Stimulated activated CD4-positive, alpha-beta T cell treated with anti-CD3 and anti-CD28 coated beads, Interleukin-1b, Interleukin-23, amount 100 ng/mL, for 24 hours (primary cell): ENCODE data around the gene NMT1.

Source experiments
- DNase-seq, 4 experiments: peaks; one replicate each; pipeline ENCODE4 v3.0.0-alpha.2; 2020; ENCODE audit warnings: low read depth in 4 of 4, low spot score in 1 of 4

Gene NMT1

DNA sequence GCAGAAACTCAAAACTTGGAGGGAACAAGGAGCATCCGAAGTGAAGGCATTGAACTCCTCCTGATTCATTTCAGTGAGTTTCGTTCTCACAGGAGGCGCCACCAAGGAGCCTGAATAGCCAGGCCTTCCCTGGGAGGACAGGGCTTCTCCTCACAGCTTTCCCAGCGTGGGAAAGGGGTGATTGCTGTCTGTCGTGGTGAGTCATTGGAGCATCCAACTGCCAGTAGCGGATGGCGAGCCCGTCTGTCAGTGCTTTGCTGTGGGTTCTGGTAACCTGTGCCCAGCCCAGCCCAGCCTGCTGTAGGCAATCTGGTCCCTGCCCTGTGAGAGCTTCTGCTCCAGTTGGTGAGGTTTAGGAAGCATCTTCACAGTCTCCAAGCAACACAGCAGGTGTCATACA is 42.9 kb downstream of the NMT1 start:
- DNase-seq, result no peak

DNA sequence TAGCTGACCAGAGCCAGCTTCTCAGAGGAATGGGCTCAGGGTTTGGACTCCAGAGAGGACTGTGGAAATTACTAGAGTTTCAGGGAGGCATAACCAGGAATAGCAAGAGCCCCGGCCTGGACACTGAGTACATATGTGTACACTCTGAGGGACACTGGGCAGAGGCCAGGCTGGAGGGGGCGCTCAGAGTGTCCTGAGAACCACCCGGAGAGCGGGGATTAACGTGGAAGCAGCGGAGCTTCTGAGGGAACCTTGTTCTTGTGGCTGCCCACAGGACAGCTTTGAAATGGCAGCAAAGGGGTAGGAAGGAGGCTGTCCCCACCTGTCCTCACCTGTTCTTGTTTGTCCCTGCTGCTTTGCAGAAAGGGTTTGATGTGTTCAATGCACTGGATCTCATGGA is 43.4 kb downstream of the NMT1 start:
- DNase-seq, result no peak

DNA sequence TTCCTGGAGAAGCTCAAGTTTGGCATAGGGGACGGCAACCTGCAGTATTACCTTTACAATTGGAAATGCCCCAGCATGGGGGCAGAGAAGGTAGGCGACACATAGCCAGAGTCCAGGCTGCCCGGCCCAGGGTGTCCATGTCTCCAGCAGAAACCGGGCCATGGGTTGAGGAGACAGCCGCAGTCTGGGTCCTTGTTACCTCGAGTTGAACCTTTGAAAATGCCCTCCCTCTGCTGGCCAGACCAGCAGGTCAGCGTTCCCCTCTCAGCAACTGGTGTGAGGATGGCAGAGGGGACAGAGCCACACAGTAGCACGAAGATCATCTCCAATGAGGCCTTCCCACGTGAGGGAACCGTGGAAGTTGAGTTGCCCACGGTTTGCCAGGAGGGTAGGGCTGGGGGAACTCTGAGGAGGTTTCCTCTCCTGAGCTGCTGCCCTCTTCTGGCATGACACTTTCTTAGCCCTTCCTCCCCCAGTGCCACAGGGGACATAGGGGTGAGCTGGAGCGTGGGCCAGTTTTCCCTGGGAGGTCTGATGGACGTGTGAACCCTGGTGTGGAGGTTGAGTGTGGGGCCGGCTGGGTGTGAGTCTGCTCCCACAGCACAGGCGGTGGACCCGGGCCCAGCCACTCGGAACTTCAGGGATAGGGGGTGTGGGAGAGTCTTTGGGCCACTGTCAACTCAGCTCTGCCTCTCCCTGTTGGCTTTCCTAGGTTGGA is 43.9 kb downstream of the NMT1 start:
- no peak for DNase-seq

DNA sequence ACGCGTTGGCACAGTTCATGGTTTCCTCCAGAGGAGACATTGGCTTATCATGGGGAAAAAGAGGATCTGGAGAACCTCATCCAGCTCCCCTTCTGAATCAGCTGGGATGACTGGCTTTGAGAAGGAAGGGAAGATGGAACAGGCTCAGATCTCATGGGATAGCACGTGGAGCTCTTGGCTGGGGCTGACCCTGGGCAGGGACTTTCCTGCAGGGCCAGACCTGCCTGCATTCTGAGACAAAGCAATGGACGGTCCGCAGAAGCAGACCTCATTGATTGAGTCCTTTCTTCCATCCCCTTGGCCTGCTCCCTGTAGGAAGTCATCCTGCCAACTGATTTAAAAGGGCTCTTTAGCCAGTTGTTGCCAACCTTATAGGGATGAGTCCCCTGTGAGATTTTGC is 45.0 kb downstream of the NMT1 start:
- DNase-seq, result no peak

DNA sequence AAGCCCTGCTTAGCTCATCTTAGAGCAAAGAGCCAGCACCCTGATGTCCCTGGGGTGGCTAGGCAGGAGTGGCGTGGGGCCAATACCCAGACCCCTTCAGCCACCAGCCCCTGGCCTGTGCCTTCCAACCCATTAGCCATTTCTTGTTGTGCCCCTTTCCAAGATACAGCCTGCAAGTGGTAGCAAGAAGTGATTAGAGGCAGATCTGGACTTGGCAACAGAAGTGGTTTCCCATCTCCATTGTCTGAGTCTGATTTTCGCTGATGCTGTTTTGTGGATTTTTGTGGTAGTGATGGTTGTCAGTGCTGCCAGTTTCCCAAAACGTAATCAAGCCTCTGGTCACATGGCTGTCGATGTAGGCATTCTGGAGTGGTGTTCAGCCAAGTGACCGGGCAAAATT is 45.5 kb downstream of the NMT1 start:
- no peak for DNase-seq

DNA sequence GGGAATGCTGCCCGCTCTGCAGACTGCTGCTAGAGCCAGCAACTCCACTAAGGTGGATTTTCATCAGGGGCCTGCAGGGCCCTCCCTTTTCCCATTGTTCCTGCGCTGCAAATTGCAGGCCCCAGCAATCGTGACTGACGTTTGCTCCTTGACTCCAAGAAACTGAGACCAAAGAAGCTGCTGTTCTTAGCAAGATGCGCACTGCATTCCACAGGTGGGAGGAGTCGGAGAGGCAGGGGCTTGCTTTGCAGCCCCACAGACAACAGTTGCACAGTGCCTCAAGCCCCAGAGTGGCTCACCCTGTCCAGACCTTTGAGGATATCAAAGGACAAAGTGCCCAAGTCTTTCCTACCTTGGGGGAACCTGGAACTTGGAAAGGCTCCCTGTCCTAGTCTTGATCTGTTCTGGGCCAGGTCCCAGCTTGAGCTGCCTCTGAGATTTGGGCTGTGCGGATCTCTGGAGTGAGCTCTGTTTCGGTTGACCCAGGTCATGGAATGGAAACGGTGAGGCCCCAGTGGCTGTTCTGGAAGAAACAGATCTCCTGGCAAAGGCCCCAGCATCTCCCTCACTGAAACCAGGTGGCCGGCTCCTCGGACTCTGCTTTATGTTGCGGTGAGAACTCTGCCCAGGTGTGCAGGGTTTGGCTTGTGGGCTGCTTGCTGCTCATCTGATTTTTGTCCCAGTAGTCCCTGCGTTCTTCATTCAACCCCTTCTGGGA is 46.3 kb downstream of the NMT1 start:
- no peak for DNase-seq

DNA sequence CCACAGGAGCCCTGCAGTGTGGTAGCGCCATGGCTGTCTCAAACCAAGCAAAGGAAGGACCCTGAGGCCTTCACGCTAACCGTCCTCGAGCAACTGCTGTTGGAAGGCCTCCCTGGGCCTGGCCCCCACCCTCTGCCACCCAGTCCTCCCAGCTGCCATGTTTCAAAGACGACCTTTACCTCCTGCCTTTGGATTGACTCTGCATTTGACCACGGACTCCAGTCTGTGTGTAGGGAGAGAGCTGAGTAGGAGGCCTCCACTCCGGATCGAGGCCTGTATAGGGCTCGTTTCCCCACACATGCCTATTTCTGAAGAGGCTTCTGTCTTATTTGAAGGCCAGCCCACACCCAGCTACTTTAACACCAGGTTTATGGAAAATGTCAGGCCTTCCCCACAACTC is 46.9 kb downstream of the NMT1 start:
- DNase-seq, result no peak

DNA sequence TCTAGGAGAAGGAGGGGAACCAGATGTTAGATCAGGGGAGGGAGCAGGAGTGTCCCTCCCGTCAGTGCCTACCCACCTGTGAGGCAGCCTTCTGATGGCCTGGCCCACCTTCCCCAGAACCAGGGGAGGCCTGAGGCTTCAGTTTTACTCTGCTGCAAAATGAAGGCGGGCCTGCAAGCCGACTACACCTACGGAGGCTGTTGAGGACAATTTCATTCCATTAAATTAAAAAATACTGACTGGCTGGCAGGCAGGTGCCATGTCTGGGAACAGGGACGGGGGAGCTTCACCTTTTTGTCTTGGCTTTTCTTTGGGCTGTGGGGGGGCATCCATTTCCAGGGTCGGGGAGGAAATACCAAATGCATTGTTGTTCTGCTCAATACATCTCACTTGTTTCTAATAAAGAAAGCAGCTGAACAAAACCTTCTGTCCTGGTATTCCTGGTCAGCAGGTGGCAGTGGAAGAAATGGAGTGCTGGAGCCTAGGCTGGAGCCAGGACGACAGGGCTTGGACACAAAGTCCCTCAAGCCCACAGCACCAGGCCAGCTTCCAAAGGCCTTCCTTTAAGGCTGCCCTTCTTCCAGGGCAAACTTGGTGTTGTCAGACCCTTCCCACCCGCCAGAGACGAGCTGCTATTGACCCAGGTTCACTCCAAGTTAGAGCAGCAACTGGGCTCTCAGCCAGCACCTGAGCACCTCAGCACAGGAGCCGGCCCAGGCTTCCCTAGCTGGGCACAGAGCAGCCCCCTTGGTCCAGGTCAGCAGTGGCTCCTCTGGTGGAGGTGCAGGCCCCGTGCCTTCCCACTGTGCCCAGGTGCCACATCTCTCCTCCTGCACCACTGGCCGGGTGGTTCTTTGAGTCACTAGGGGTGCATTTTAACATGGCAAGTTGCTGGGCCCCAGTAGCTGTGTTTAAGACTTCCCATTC is 47.7 kb downstream of the NMT1 start:
- no peak for DNase-seq

DNA sequence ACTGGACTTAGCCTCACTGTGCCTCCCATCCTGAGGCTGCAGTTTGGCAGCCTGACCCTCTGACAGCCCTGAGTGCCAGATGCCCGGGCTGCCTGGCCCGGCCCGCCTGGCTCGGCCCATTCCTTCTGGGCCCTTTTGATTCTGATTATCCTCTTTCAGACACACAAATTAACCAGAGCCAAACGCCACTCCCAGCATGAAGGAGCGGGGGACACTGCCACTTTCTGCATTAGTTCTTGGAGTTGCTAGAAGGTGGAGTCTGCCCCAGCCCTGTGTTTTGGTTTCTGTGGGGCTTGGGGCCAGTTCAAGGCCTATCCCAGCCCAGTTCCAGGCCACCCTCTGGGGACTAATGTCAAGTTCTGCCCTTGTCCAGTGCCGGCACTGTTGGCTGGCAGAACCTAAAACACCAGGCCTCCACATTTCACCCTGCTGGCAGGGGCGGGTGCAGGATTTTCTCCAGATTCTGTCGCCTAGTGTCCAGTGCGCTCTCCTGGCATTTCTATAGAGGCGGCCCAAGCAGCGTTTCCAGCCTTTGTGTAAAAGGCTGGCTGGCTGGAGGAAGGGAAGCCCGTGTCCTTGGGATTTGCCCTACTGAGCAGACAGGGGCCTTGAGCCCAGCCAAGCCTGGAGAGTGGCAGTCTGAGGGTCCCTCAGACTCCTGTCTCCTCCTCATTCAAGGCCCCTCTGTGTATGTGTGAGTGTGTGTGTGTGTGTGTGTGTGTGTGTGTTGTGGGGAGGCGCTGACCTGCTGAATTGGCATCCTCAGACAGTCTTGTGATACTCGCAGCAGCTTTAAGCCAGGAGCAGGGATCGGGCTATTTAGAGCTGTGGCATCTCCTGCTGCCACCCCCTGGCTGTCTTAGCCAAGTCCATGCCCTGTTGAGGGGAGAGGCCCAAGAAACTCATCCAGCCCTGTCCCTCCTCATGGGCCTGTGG is 49.8 kb downstream of the NMT1 start:
- no peak for DNase-seq

DNA sequence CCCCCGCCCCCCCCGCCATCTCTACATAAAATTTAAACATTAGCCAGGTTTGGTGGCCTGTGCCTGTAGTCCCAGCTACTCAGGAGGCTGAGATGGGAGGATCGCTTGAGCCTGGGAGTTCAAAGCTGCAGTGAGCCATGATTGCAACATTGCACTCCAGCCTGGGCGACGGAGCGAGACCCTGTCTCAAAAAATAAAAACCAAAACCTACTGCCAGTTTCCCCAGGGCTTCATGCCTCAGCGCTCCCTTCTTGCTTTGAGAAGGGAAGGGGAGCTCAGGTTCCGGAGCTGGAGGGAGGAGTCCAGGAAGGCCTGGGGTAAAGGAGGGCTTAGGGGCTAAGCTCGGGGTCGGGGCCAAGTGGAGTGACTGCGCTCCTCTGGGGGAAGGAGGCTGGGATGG is 50.7 kb downstream of the NMT1 start:
- no peak for DNase-seq

DNA sequence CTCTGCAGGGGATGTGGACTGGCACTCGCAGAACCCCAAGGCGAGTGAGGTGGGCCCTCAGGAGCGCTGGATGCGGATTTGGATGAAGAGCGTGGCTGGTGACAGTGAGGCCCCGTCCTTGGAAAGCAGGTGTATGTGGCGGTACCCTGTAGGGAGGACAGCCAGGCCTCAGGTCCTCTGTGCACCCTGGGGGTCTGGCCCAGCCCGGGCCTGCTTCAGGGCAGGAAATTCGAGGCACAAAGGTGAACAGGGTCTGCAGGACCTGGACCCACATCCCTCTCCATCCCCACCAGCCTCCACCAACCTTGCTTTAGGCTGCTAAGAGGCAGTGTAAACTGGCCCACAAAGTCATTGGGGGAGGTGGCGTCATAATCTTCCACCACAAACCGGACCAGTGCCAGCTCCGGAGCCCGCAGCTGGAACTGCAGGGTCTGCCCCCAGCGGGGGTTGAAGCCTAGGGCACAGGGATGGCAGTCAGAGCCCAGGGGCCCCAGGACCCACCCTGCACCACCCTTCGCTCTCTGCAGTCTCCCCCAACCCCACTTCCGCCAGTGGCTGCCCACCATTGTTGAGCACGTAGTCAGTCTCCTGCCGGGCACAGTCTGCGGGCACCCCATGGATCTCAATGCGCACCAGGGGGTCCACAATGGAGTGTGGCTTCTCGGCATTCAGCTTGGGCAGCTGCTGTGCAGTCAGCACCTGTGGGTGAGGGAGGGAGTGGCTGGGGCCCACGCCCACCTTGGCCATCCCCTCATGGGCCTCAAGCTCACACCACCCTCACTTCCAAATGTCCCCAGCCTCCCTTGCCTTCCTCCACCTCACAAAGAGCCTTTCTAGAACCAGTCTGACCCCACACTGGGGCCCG is 51.7 kb downstream of the NMT1 start:
- no peak for DNase-seq

DNA sequence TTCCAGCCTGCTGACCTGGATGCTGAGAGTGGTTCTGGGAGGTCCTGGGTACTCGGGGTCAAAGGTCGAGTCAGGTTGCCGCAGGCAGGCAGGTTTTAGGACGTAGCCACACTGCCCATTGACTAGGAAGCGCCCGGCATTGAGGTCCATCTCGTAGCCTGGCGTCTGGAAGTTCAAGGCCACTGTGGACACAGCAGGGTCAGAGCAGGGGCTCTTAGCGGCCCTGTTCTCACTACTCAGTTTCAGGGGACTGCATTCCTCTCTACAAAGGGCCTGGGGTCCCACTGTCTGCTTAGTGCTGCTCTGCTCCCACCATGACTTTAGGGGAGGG is 52.3 kb downstream of the NMT1 start:
- no peak for DNase-seq

DNA sequence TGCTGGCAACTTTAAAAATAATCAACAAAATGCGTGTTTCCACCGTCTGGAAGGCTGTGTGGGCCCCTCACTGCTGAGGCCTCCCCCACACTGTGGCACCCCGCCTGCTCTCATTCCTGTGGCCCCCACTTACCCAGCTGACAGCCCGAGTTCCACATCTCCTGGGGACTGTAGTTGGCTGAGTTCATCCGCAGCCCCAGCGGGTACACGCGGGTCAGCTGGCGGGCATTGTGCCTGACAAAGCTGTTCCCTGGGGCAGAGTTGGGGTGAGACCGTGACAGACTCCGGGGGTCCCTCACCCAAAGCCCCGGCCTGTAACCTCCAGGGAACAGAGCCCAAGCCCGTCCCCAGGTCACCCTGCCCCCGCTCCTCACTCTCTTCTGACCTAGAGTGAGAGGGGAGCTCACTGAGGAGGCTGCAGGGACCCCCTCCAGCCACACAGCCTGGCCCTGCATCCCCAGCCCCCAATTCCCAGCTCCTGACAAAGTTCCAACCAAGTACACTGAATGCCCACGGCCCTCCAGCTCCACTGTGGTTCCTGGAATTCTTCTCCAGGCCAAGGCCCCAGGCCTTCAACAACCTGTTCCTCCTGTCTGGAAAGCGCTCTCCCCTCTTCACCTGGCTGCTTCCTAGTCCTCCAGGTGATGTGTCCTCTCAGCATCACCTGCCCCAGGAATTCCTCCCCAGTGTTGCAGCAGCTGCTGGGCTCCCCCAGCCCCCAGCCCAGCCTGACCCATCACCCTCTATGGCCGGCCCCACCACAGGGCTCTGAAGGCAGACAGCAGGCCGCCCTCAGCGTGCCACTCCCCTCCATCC is 53.2 kb downstream of the NMT1 start:
- DNase-seq, result no peak

DNA sequence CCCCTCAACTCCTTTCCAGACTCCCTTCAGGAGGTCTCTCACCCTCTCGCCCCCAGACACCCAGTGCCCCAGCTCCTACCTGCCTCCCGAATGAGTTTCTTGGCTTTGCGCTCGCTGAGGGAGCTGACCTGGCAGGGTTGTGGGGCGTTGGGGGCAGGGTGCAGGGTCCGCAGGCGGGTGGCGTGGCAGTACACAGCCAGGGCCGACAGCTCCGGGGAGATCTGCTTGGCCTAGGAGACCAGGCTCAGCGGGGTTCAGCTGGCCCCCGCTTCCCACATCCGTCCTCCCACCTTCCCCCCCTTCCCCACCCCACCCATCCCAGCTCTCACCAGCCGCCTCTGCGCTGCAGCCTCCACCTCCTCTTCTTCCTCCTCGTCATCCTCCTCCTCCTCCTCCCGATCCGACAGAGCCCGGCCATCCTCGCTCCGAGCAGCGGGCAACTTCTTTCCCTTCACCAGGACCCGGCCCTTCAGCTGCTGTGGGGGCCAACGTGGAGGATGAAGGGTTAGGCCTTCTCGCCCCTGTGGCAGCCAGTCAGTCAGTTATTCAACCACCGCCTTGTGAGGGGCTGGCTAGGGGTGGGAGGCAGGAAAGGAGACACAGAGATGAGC is 54.0 kb downstream of the NMT1 start:
- no peak for DNase-seq

DNA sequence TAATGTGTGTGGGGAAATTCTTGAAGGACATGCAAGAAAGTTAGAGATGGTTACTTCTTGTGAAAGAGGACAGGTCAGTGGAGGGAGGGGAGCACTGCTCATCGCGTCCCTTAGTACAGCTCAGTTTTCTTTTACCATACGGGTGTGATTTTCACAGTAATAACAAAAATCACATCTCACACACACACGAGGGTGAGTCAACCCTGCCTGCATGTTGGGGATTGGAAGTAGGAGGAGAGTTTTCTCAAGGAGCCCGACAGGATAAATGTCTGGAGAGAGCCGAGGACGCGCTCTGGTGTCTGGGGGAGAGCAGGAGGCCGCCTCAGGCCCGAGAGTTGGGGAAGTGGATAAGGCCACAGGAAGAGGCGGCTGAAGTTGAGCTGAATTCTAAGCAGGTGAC is 54.8 kb downstream of the NMT1 start:
- no peak for DNase-seq

DNA sequence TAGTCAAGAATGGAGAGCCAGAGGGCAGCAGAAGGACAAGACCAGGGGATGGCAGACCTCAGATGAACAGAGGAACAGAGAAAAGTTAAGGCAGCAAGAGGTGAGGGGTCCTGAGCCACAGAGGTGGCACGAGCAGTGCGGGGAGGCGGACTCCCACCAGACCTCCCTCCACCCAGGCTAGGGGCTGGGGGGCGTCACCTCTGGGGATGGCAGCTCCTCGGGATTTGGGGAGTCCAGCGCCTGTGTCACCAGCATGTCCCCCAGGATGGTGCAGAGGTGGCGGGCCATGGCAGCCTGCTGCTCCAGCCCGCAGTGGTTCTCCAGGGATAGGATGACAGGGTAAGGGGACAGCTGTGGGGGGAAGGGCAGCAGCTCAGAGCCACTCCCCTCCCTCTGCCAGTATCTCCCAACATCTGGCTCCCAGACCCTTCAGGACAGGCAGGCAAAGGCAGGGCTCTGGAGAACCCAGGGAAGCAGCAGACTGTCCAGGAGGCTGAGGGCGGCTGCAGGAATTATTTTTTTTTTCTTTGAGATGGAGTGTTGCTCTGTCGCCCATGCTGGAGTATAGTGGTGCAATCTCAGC is 55.4 kb downstream of the NMT1 start:
- no peak for DNase-seq

DNA sequence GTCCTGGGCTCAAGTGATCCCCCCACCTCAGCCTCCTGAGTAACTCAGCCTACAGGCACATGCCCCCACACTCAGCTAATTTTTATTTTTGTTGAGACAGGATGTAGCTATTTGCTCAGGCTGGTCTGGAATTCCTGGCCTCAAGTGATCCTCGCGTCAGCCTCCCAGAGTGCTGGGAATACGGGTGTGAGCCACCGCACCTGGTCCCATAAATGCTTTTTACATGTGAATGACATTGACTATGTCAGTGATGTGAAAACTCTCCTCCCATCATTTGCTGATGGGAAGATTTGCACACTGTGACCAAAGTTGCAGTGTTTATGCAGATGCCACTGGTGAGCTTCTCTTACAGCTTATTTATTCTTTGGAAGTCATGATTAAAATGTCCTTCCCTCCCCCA is 56.2 kb downstream of the NMT1 start:
- no peak for DNase-seq

DNA sequence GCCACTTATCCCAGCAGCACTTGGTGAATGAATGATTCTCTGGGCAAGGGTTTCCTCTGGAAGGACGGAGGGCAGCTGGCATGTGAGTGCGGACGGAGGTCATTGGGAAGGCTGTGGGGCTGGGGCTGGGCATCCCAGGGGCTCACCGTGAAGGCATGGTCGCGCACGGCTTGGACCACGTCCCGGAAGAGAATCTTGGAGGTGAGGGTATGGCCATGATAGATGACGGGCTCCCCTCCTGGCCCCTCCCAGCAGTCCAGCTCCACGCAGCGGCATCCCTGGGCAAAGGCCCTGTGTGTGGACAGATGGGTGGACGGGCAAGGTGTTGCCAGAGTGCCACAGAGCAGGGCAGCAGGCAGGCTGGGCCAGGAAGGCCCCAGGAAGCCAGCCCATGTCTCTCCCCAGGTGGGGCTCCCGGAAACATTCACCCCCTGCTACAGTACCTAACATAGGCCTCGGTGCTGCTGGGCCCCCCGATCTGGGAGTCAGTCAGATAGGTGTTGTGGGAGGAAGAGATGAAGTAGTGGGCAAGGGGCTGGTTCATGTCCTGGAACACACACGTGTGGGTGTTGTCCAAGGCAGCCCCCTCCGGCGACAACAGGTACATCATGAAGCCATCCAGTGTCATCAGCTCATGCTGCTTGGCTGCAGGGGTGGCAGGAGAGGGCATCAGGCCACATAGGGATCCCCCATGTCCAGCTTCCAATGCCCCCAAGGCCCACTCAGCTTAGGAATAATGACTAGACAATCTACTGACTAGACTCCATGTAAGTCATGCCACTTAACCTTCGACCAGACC is 56.9 kb downstream of the NMT1 start:
- DNase-seq, result no peak
